Natural killer cell (primary cell): Measurements from ENCODE around the gene NRG3. TPM values are rescaled to one million over a fixed set of nuclear protein-coding genes. Genes with fewer than 3 reads are reported as not detected.

Source experiments
- ATAC-seq, 3 donors: fragments of 150-1000 bp in 2 of 3; fragments of 200-7000 bp in 1 of 3; cut with Tn5 transposase; 1 replicate in 1 of 3; 2 replicates in 2 of 3; pipeline ENCODE4 v1.10.0; 2021; ENCODE audit warnings: mild to moderate bottlenecking in 2 of 3, moderate library complexity in 2 of 3
- DNase-seq, 2 donors: peaks; one replicate each; pipeline versions ENCODE4 v3.0.0 to v3.0.0-alpha.2; 2013 to 2021; ENCODE audit warnings: mixed read lengths in 1 of 2
- H3K27ac ChIP-seq: one replicate; pipeline ENCODE4 v1.5.1; 2013; ENCODE audit warnings: mild to moderate bottlenecking, low read length
- H3K27me3 ChIP-seq: one replicate; pipeline ENCODE4 v1.6.1; 2013; ENCODE audit warnings: low read length; ENCODE audit not compliant: control insufficient read depth, insufficient read depth
- H3K36me3 ChIP-seq: one replicate; pipeline ENCODE4 v1.6.1; 2013; ENCODE audit warnings: low read length; ENCODE audit not compliant: control insufficient read depth, insufficient read depth
- H3K4me1 ChIP-seq: one replicate; pipeline ENCODE4 v1.6.1; 2013; ENCODE audit warnings: low read length; ENCODE audit not compliant: control insufficient read depth, insufficient read depth
- H3K4me3 ChIP-seq: one replicate; pipeline ENCODE4 v1.5.1; 2013; ENCODE audit warnings: low read length
- H3K9me3 ChIP-seq: one replicate; pipeline ENCODE4 v1.6.1; 2013; ENCODE audit warnings: low read length; ENCODE audit not compliant: control insufficient read depth, insufficient read depth
- H3K27ac Mint-ChIP-seq, 2 donors: one replicate each; pipeline ENCODE4 v1.8.0; 2022; ENCODE audit warnings: mild to moderate bottlenecking in 2 of 2, mixed read lengths in 2 of 2, moderate library complexity in 1 of 2
- H3K27me3 Mint-ChIP-seq, 2 donors: one replicate each; pipeline ENCODE4 v1.8.0; 2022; ENCODE audit warnings: low read depth in 2 of 2, mixed read lengths in 2 of 2
- H3K36me3 Mint-ChIP-seq: one replicate; pipeline ENCODE4 v1.8.0; 2022; ENCODE audit warnings: mixed read lengths
- H3K4me1 Mint-ChIP-seq, 2 donors: one replicate each; pipeline ENCODE4 v1.8.0; 2022; ENCODE audit warnings: mixed read lengths in 2 of 2
- H3K4me3 Mint-ChIP-seq: one replicate; pipeline ENCODE4 v1.8.0; 2022; ENCODE audit warnings: mild to moderate bottlenecking, moderate library complexity, mixed read lengths
- H3K9me3 Mint-ChIP-seq, 2 donors: one replicate each; pipeline ENCODE4 v1.8.0; 2022; ENCODE audit warnings: mixed read lengths in 2 of 2
- WGBS: methylation state at CpG from one replicate; pipeline ENCODE4 v1.1.7; 2013; ENCODE audit warnings: missing lambda C conversion rate; ENCODE audit not compliant: insufficient coverage; 5-methylcytosine and 5-hydroxymethylcytosine counted together
- intact Hi-C: fragments of 100-400 bp; cut with micrococcal nuclease; formaldehyde crosslinking; loops from one replicate; pipeline ENCODE4 v1.14.2; 2022
- total RNA-seq, 4 donors: library from RNA; stranded (reverse); fragments of 120-200 nt in 1 of 4; gene quantifications; one replicate each; pipeline versions ENCODE4 v1.2.3 to v1.2.4, GENCODE V29; 2013 to 2022
- TF ChIP-seq, protein P1 (sequence below): fragments of 200-600 bp; IDR thresholded peaks from one replicate; pipeline ENCODE4 v1.8.0; 2022; ENCODE audit warnings: antibody characterized with exemption

NRG3 gene
- total RNA-seq, 3 donors from 2014 or later (not counting 1 experiment from before 2014, with no cell fraction given) = not detected

GRCh38 chr10:81873231-81873931 is 1.6 kb upstream of the NRG3 start:
- Histone ChIP-seq H3K4me3 (no peak overlapping the region), H3K4me1 (no peaks in the 10 kb centered on the region), H3K27ac (no peak overlapping the region), H3K36me3 (no peaks in the 10 kb centered on the region), H3K27me3 (peaks cover 14% of the 10 kb centered on the region), H3K9me3 (no peaks in the 10 kb centered on the region)
- DNase-seq (no peak), ATAC-seq (no peak)
- H3K9me3 Mint-ChIP-seq = peaks cover 3% of the 10 kb centered on the region in 2 donors
- peaks cover 0 to 6% of the 10 kb centered on the region in 2 donors for H3K4me1 Mint-ChIP-seq
- TF ChIP-seq, protein P1, sequence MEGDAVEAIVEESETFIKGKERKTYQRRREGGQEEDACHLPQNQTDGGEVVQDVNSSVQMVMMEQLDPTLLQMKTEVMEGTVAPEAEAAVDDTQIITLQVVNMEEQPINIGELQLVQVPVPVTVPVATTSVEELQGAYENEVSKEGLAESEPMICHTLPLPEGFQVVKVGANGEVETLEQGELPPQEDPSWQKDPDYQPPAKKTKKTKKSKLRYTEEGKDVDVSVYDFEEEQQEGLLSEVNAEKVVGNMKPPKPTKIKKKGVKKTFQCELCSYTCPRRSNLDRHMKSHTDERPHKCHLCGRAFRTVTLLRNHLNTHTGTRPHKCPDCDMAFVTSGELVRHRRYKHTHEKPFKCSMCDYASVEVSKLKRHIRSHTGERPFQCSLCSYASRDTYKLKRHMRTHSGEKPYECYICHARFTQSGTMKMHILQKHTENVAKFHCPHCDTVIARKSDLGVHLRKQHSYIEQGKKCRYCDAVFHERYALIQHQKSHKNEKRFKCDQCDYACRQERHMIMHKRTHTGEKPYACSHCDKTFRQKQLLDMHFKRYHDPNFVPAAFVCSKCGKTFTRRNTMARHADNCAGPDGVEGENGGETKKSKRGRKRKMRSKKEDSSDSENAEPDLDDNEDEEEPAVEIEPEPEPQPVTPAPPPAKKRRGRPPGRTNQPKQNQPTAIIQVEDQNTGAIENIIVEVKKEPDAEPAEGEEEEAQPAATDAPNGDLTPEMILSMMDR = no peak
- H3K4me3 Mint-ChIP-seq = no peak overlapping the region
- no peaks in the 10 kb centered on the region for H3K36me3 Mint-ChIP-seq
- 9% methylated on average over 10 of the region's 12 CpGs for WGBS
- H3K27me3 Mint-ChIP-seq = peaks cover 29 to 30% of the 10 kb centered on the region in 2 donors
- no peak overlapping the region for H3K27ac Mint-ChIP-seq
- intact Hi-C loops = no loop called here

GRCh38 chr10:81873932-81874816 is 820 bp upstream of the NRG3 start:
- TF ChIP-seq, protein P1 = no peak
- Histone ChIP-seq H3K4me1 (no peaks in the 10 kb centered on the region), H3K9me3 (no peaks in the 10 kb centered on the region), H3K27me3 (peaks cover 14% of the 10 kb centered on the region), H3K36me3 (no peaks in the 10 kb centered on the region), H3K27ac (no peak overlapping the region), H3K4me3 (no peak overlapping the region)
- Mint-ChIP-seq H3K27ac (no peak overlapping the region), H3K9me3 (peaks cover 3% of the 10 kb centered on the region in 2 donors), H3K27me3 (peaks cover 29 to 38% of the 10 kb centered on the region in 2 donors), H3K4me1 (peaks cover 0 to 6% of the 10 kb centered on the region in 2 donors), H3K4me3 (no peak overlapping the region), H3K36me3 (no peaks in the 10 kb centered on the region)
- 2% methylated on average over 78 of the region's 80 CpGs for WGBS
- DNase-seq = no peak
- intact Hi-C loops = no loop called here
- no peak for ATAC-seq

DNA sequence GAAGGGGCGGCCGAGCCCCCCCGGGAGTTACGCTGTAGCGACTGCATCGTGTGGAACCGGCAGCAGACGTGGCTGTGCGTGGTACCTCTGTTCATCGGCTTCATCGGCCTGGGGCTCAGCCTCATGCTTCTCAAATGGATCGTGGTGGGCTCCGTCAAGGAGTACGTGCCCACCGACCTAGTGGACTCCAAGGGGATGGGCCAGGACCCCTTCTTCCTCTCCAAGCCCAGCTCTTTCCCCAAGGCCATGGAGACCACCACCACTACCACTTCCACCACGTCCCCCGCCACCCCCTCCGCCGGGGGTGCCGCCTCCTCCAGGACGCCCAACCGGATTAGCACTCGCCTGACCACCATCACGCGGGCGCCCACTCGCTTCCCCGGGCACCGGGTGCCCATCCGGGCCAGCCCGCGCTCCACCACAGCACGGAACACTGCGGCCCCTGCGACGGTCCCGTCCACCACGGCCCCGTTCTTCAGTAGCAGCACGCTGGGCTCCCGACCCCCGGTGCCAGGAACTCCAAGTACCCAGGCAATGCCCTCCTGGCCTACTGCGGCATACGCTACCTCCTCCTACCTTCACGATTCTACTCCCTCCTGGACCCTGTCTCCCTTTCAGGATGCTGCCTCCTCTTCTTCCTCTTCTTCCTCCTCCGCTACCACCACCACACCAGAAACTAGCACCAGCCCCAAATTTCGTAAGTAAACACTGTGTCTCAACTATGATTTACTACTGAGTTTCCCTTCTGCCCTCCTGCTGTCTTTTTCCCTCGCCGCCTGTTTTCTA is 666 bp downstream of the NRG3 start:
- TF ChIP-seq, protein P1 = no peak
- intact Hi-C loops = no loop called here
- Histone ChIP-seq H3K4me1 (no peaks in the 10 kb centered on the region), H3K27ac (no peak overlapping the region), H3K9me3 (no peaks in the 10 kb centered on the region), H3K36me3 (no peaks in the 10 kb centered on the region), H3K4me3 (no peak overlapping the region), H3K27me3 (peaks cover 14% of the 10 kb centered on the region)
- peaks cover 3% of the 10 kb centered on the region in 2 donors for H3K9me3 Mint-ChIP-seq
- peaks cover 0 to 6% of the 10 kb centered on the region in 2 donors for H3K4me1 Mint-ChIP-seq
- H3K36me3 Mint-ChIP-seq = no peaks in the 10 kb centered on the region
- DNase-seq (no peak), ATAC-seq (no peak)
- H3K27me3 Mint-ChIP-seq = peaks cover 29 to 38% of the 10 kb centered on the region in 2 donors
- WGBS = 8% methylated on average over 49 of the region's 49 CpGs
- no peak overlapping the region for H3K27ac Mint-ChIP-seq
- H3K4me3 Mint-ChIP-seq = peak overlapping the region; percentile 57
